H9 (cell line): Measurements from ENCODE around the gene NQO1. TPM values are rescaled to one million over a fixed set of nuclear protein-coding genes. Genes with fewer than 3 reads are reported as not detected.
A peak's percentile ranks its signal among the peaks of the same experiment; 100 is the strongest.

Experiments used
- DNase-seq: peaks from one replicate; pipeline ENCODE4 v3.0.0-alpha.2; 2017
- H2AFZ ChIP-seq: one replicate; pipeline ENCODE4 v1.6.1; 2013; ENCODE audit warnings: mild to moderate bottlenecking, low read length, control low read depth, moderate library complexity
- H2AK5ac ChIP-seq: 2 replicates; pipeline ENCODE4 v1.6.1; 2013; ENCODE audit warnings: low read length, control low read depth, mixed read lengths; ENCODE audit not compliant: insufficient read length
- H2BK120ac ChIP-seq: one replicate; pipeline ENCODE4 v1.6.1; 2013; ENCODE audit warnings: low read depth, mild to moderate bottlenecking, low read length, control low read depth, inconsistent platforms; ENCODE audit not compliant: poor library complexity, severe bottlenecking
- H2BK12ac ChIP-seq: 2 replicates; pipeline ENCODE4 v1.6.1; 2013; ENCODE audit warnings: low read length, control low read depth, mixed read lengths, low read depth; ENCODE audit not compliant: insufficient read length
- H2BK15ac ChIP-seq: 2 replicates; pipeline ENCODE4 v1.6.1; 2013; ENCODE audit warnings: low read depth, low read length, control low read depth
- H2BK20ac ChIP-seq: one replicate; pipeline ENCODE4 v1.6.1; 2013; ENCODE audit warnings: low read depth, mild to moderate bottlenecking, low read length, control low read depth, inconsistent platforms; ENCODE audit not compliant: poor library complexity, severe bottlenecking
- H2BK5ac ChIP-seq: 2 replicates; pipeline ENCODE4 v1.6.1; 2013; ENCODE audit warnings: low read length, control low read depth, mixed read lengths; ENCODE audit not compliant: insufficient read length
- H3K14ac ChIP-seq: 2 replicates; pipeline ENCODE4 v1.6.1; 2013; ENCODE audit warnings: low read length, control low read depth; ENCODE audit not compliant: insufficient read depth
- H3K18ac ChIP-seq: 2 replicates; pipeline ENCODE4 v1.6.1; 2013; ENCODE audit warnings: low read depth, mild to moderate bottlenecking, mixed read lengths, low read length, control low read depth; ENCODE audit not compliant: insufficient read length
- H3K23ac ChIP-seq: 2 replicates; pipeline ENCODE4 v1.6.1; 2013; ENCODE audit warnings: low read length, control low read depth, mixed read lengths, low read depth; ENCODE audit not compliant: insufficient read length
- H3K23me2 ChIP-seq: 2 replicates; pipeline ENCODE4 v1.6.1; 2013; ENCODE audit warnings: low read depth, mild to moderate bottlenecking, mixed read lengths, low read length, control low read depth; ENCODE audit not compliant: insufficient read length, poor library complexity, severe bottlenecking
- H3K27ac ChIP-seq: 2 replicates; pipeline ENCODE4 v1.5.1; 2013; ENCODE audit warnings: low read length, control low read depth, mixed read lengths, low read depth; ENCODE audit not compliant: insufficient read length
- H3K27me3 ChIP-seq: 2 replicates; pipeline ENCODE4 v1.6.1; 2013; ENCODE audit warnings: low read length, control low read depth, inconsistent platforms; ENCODE audit not compliant: insufficient read depth
- H3K4ac ChIP-seq: 2 replicates; pipeline ENCODE4 v1.6.1; 2013; ENCODE audit warnings: low read depth, mild to moderate bottlenecking, control low read depth, inconsistent platforms, low read length, moderate library complexity
- H3K4me1 ChIP-seq: 2 replicates; pipeline ENCODE4 v1.6.1; 2013; ENCODE audit warnings: low read length, control low read depth, inconsistent platforms; ENCODE audit not compliant: insufficient read depth
- H3K4me2 ChIP-seq: 2 replicates; pipeline ENCODE4 v1.6.1; 2013; ENCODE audit warnings: low read length, control low read depth, mixed read lengths; ENCODE audit not compliant: insufficient read length, insufficient read depth
- H3K56ac ChIP-seq: 2 replicates; pipeline ENCODE4 v1.6.1; 2013; ENCODE audit warnings: low read depth, mild to moderate bottlenecking, mixed read lengths, low read length, control low read depth; ENCODE audit not compliant: insufficient read length
- H3K79me1 ChIP-seq: 2 replicates; pipeline ENCODE4 v1.6.1; 2013; ENCODE audit warnings: low read depth, mild to moderate bottlenecking, moderate library complexity, low read length, control low read depth, inconsistent platforms; ENCODE audit not compliant: insufficient read depth, poor library complexity, severe bottlenecking
- H3K79me2 ChIP-seq: 2 replicates; pipeline ENCODE4 v1.6.1; 2013; ENCODE audit warnings: low read length, control low read depth, inconsistent platforms; ENCODE audit not compliant: insufficient read depth
- H3K9ac ChIP-seq: 2 replicates; pipeline ENCODE4 v1.6.1; 2013; ENCODE audit warnings: low read length, control low read depth, mixed read lengths; ENCODE audit not compliant: insufficient read length; ENCODE audit errors: extremely low read depth
- H3K9me3 ChIP-seq: one replicate; pipeline ENCODE4 v1.6.1; 2013; ENCODE audit warnings: low read depth, low read length, inconsistent platforms; ENCODE audit not compliant: control insufficient read depth
- H3T11ph ChIP-seq: one replicate; pipeline ENCODE4 v1.6.1; 2013; ENCODE audit warnings: mild to moderate bottlenecking, low read length, control low read depth, inconsistent platforms
- H4K20me1 ChIP-seq: one replicate; pipeline ENCODE4 v1.6.1; 2013; ENCODE audit not compliant: control insufficient read depth, insufficient read length, insufficient read depth
- H4K5ac ChIP-seq: 2 replicates; pipeline ENCODE4 v1.6.1; 2013; ENCODE audit warnings: low read depth, mild to moderate bottlenecking, mixed read lengths, low read length, control low read depth; ENCODE audit not compliant: insufficient read length
- H4K8ac ChIP-seq: replicated peaks from 2 replicates; pipeline ENCODE4 v1.6.1; 2013; ENCODE audit warnings: low read length, control low read depth, mixed read lengths, low read depth; ENCODE audit not compliant: insufficient read length
- H4K91ac ChIP-seq: 2 replicates; pipeline ENCODE4 v1.6.1; 2013; ENCODE audit warnings: low read depth, mild to moderate bottlenecking, moderate library complexity, mixed read lengths, low read length, control low read depth; ENCODE audit not compliant: insufficient read length
- H3K27ac Mint-ChIP-seq, 3 experiments: 2 replicates in 2 of 3; 3 replicates in 1 of 3; pipeline ENCODE4 v1.8.0; 2020 to 2021; ENCODE audit warnings: mixed read lengths in 3 of 3, mild to moderate bottlenecking in 1 of 3, moderate library complexity in 1 of 3
- H3K27me3 Mint-ChIP-seq: 2 replicates; pipeline ENCODE4 v1.8.0; 2021; ENCODE audit warnings: low read depth, mild to moderate bottlenecking, moderate library complexity, mixed read lengths
- H3K36me3 Mint-ChIP-seq, 3 experiments: 2 replicates in 2 of 3; 3 replicates in 1 of 3; pipeline ENCODE4 v1.8.0; 2020 to 2021; ENCODE audit warnings: low read depth in 3 of 3, mixed read lengths in 3 of 3; ENCODE audit not compliant: insufficient read depth in 1 of 3
- H3K4me1 Mint-ChIP-seq, 2 experiments: 2 replicates each; pipeline ENCODE4 v1.8.0; 2020; ENCODE audit warnings: mixed read lengths in 2 of 2
- H3K4me3 Mint-ChIP-seq, 2 experiments: 2 replicates in 1 of 2; 3 replicates in 1 of 2; pipeline ENCODE4 v1.8.0; 2020 to 2021; ENCODE audit warnings: mild to moderate bottlenecking in 2 of 2, mixed read lengths in 2 of 2, moderate library complexity in 1 of 2
- H3K9me3 Mint-ChIP-seq, 2 experiments: 2 replicates in 1 of 2; 3 replicates in 1 of 2; pipeline ENCODE4 v1.8.0; 2020; ENCODE audit warnings: mild to moderate bottlenecking in 2 of 2, mixed read lengths in 2 of 2, moderate library complexity in 1 of 2
- WGBS: extraction: QIAGEN DNeasy Blood & Tissue Kit; methylation state at CpG from one replicate; pipeline ENCODE4 v1.1.7; 2013; ENCODE audit warnings: missing lambda C conversion rate, low lambda C conversion rate, mixed read lengths; ENCODE audit not compliant: insufficient read length; ENCODE audit errors: extremely low coverage; 5-methylcytosine and 5-hydroxymethylcytosine counted together
- total RNA-seq: library from RNA; stranded (reverse); gene quantifications from 2 replicates; pipeline ENCODE4 v1.2.1, GENCODE V29; 2021
- TF ChIP-seq, protein P1 (sequence below): fragments of 200-600 bp; sonication (generic); conservative IDR thresholded peaks from 3 replicates; pipeline ENCODE4 v1.8.0; 2021; ENCODE audit warnings: antibody characterized with exemption, mild to moderate bottlenecking

NQO1 gene
- total RNA-seq, 1 experiment from 2014 or later = 64.6 TPM

DNA sequence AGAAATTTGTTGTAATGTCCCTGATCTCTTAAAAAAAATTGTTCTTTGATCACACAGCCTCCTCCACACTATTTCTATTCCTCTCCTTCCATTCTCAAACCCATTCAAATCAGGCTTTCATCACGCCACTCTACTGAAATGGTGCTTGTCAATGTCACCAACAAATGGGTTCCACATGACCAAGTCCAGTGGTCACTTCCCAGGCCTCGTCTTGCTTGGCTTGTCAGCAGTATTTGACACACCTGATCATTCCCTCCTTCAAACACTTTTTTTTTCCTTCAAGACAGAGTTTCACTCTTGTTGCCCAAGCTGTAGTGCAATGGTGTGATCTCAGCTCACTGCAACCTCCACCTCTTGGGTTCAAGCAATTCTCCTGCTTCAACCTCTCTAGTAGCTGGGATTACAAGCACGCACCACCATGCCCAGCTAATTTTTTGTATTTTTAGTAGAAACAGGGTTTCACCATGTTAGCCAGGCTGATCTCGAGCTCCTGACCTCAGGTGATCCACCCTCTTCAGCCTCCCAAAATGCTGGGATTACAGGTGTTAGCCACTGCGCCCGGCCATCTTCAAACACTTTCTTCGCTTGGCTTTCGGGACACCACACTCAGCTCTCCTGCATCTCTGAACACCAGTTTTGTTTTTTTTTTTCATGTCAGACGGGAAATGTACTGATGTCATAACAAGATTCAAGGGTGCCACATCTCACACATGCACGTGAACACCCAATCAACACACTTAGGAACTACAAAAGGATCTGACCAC lies 18.3 kb downstream of the NQO1 start:
- Histone ChIP-seq H3K23ac (no peak overlapping the region), H3K14ac (no peak overlapping the region), H4K8ac (no peak overlapping the region), H3K56ac (no peak overlapping the region), H3K4ac (no peak overlapping the region), H2BK12ac (no peak overlapping the region), H3K4me1 (no peaks in the 10 kb centered on the region), H3K4me2 (no peak overlapping the region), H2BK120ac (no peak overlapping the region), H2BK5ac (no peak overlapping the region), H3K9ac (no peak overlapping the region), H3K79me2 (no peaks in the 10 kb centered on the region), H2AFZ (no peak overlapping the region), H2AK5ac (no peak overlapping the region), H3T11ph (no peak overlapping the region), H3K79me1 (no peaks in the 10 kb centered on the region), H3K9me3 (no peaks in the 10 kb centered on the region), H2BK15ac (no peak overlapping the region), H4K91ac (no peak overlapping the region), H3K18ac (no peak overlapping the region), H2BK20ac (no peak overlapping the region), H4K5ac (no peak overlapping the region), H3K27ac (no peak overlapping the region), H3K23me2 (no peaks in the 10 kb centered on the region), H3K27me3 (no peaks in the 10 kb centered on the region), H4K20me1 (no peaks in the 10 kb centered on the region)
- TF ChIP-seq, protein P1, sequence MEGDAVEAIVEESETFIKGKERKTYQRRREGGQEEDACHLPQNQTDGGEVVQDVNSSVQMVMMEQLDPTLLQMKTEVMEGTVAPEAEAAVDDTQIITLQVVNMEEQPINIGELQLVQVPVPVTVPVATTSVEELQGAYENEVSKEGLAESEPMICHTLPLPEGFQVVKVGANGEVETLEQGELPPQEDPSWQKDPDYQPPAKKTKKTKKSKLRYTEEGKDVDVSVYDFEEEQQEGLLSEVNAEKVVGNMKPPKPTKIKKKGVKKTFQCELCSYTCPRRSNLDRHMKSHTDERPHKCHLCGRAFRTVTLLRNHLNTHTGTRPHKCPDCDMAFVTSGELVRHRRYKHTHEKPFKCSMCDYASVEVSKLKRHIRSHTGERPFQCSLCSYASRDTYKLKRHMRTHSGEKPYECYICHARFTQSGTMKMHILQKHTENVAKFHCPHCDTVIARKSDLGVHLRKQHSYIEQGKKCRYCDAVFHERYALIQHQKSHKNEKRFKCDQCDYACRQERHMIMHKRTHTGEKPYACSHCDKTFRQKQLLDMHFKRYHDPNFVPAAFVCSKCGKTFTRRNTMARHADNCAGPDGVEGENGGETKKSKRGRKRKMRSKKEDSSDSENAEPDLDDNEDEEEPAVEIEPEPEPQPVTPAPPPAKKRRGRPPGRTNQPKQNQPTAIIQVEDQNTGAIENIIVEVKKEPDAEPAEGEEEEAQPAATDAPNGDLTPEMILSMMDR = no peak
- H3K9me3 Mint-ChIP-seq = no peaks in the 10 kb centered on the region
- WGBS = no CpG with 5 or more reads among the region's 10 CpGs
- no peaks in the 10 kb centered on the region for H3K4me1 Mint-ChIP-seq
- no peaks in the 10 kb centered on the region for H3K27me3 Mint-ChIP-seq
- H3K36me3 Mint-ChIP-seq = peaks cover 0 to 30% (median under 1%) of the 10 kb centered on the region in 3 experiments; a peak in 5 of 7 replicates
- H3K27ac Mint-ChIP-seq = peak overlapping the region in 1 of 3 experiments; percentile 42; a peak in 2 of 7 replicates
- no peak overlapping the region for H3K4me3 Mint-ChIP-seq
- DNase-seq = no peak
